ENCODE data around the gene RBM47.

GRCh38 chr4:40585201-40585799, 44.4 kb downstream of the RBM47 start:
- TF ChIP-seq CTCF (IDR thresholded peaks at IDR 0.05) (no peak), ZFX (IDR thresholded peaks at IDR 0.05; ENCODE audit: borderline replicate concordance) (no peak)
